RKO (cell line): ENCODE measurements around the gene PHEX.
A peak's percentile ranks its signal among the peaks of the same experiment; 100 is the strongest.
"Not testable (repeated sequence)": the region's sequence is repeated elsewhere in the genome, so short reads cannot be mapped to it uniquely, and the experiment has no call there.

Source experiments
- DNase-seq: peaks from one replicate; pipeline ENCODE4 v3.0.0-alpha.2; 2016; ENCODE audit warnings: low spot score

The PHEX gene

GRCh38 chrX:22247169-22247568 is 215.0 kb downstream of the PHEX start:
- no peak for DNase-seq

GRCh38 chrX:22248401-22248800 is 216.3 kb downstream of the PHEX start:
- no peak for DNase-seq

DNA sequence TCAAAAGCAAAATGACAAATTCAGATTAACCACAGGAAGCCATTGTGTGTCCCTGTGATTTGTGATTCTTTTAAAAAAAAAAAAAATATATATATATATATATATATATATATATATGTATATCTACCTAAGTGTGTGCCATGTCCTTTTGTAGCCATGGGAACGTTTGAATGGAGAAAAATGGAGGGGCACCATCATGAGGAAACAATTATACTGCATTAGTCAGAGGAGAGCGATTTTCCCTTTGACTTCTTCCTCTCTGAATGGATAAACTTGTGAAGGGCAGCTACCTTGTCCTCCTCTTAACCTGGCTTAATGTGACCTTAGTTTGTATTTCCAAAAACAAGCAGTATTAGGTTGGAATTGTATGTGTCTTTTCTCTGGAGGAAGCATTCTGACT is 217.2 kb downstream of the PHEX start:
- no peak for DNase-seq

DNA sequence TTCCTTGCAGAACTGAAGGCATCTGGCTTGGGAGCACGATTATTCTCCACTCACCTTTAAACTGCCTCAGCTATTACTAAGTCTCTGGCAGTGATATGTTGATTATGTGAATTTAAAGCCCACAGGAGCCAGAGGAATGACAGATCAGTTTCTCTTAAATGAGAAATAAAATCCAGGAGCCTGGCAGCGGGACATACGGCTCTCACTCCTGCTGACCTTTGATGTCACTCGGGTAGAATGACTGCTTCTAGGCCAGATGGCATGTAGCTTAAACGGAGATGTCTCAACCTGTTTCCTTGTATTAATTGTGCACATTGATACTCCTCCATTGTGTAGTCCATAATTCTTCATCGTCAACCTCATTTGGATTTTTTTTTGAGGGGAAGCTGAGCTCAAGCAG is 236.6 kb downstream of the PHEX start:
- DNase-seq: no peak

DNA sequence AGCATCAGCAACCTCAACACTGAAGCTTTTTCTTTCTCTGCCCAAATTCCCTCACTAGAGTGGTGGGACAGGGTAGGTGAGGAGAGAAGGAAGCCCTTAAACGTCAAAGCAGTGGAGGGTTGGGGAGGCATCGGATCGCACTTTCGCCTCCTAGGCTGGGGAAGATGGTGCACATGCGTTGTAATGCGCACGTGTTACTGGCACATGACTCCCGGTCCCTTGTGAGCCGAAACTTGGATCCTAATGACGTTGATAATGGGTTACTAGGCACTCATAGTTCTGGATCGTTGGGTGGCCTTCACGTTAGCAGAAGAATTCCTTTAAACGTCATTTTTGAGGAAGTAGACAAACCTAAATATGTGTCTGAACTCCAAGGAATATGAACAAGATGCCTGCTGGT is 240.5 kb downstream of the PHEX start, which contains the start of gene CBLL2:
CBLL2 (plus strand) TSS at position 301 of the 400 bp plus-strand sequence; CDS start at position 380, 79 bp downstream.
- DNase-seq: no peak

GRCh38 chrX:22273714-22274317 is 241.7 kb downstream of the PHEX start:
- DNase-seq: no peak

GRCh38 chrX:22276781-22277180 is 244.7 kb downstream of the PHEX start:
- peak; percentile 8 for DNase-seq

GRCh38 chrX:22278375-22278774 is 246.2 kb downstream of the PHEX start:
- no peak for DNase-seq

DNA sequence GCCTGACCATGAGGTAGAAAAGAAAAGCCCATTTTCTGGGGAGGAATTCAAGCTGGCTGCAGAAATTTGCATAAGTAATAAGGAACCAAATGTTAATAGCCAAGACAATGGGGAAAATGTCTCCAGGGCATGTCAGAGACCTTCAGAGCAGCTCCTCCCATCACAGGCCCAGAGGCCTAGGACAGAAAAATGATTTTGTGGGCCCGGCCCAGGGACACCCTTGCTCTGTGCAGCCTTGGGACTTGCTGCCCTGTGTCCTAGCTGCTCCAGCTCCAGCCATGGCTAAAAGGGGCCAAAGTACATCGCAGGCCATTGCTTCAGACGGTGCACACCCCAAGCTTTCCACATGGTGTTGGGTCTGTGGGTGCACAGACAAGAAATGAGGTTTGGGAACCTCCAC is 257.1 kb downstream of the PHEX start:
- DNase-seq: not testable (repeated sequence)

- DNase-seq: no peak
Measured at GRCh38 chrX:22296871-22297270, 264.7 kb downstream of the PHEX start.

DNA sequence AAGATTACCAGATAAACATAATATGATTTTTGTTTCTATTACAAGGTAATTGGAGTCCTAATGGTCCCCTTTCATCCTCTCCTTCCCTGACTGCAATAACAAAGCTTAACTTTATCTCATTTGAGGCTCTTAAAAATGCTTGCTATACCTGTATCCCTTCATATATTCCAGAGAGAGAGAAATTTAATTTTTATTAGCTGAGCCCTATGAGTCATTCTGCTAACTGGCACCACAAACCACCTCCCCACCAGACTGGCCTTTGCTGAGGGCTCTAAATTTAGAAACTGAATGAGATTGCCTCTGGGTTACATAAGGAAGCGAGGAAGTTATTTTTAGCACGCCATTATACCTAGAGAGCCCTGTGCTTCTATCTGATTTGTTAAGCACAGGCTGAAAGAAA is 268.0 kb downstream of the PHEX start:
- peak; percentile 29 for DNase-seq
